Mesenchymal stem cell (in vitro differentiated cells and primary cell): ENCODE data around the gene CYSLTR2.

Source experiments
- DNase-seq: peaks from one replicate; pipeline ENCODE4 v3.0.0-alpha.2; 2013
- H2AFZ ChIP-seq: one replicate; pipeline ENCODE4 v1.6.1; 2013; ENCODE audit warnings: low read depth, mild to moderate bottlenecking, control low read depth, inconsistent platforms, low read length, moderate library complexity
- H2AK5ac ChIP-seq: 2 replicates; pipeline ENCODE4 v1.6.1; 2013; ENCODE audit warnings: low read length, moderate library complexity, mild to moderate bottlenecking, inconsistent platforms; ENCODE audit not compliant: severe bottlenecking
- H2BK120ac ChIP-seq: one replicate; pipeline ENCODE4 v1.6.1; 2013; ENCODE audit warnings: low read depth, mild to moderate bottlenecking, inconsistent platforms, low read length, moderate library complexity
- H2BK12ac ChIP-seq, 2 experiments: one replicate each; pipeline ENCODE4 v1.6.1; 2013; ENCODE audit warnings: inconsistent platforms in 2 of 2, low read length in 2 of 2, mild to moderate bottlenecking in 2 of 2, moderate library complexity in 2 of 2, control low read depth in 1 of 2
- H2BK15ac ChIP-seq: one replicate; pipeline ENCODE4 v1.6.1; 2013; ENCODE audit warnings: mild to moderate bottlenecking, low read depth, inconsistent platforms; ENCODE audit not compliant: poor library complexity, severe bottlenecking
- H2BK5ac ChIP-seq: 2 replicates; pipeline ENCODE4 v1.6.1; 2013; ENCODE audit warnings: low read depth, mild to moderate bottlenecking, low read length, control low read depth, inconsistent platforms; ENCODE audit not compliant: poor library complexity, severe bottlenecking
- H3K14ac ChIP-seq, 2 experiments: one replicate each; pipeline ENCODE4 v1.6.1; 2013; ENCODE audit warnings: inconsistent platforms in 2 of 2, low read length in 2 of 2, control low read depth in 1 of 2, mild to moderate bottlenecking in 1 of 2, moderate library complexity in 1 of 2
- H3K18ac ChIP-seq, 2 experiments: one replicate each; pipeline ENCODE4 v1.6.1; 2013; ENCODE audit warnings: inconsistent platforms in 2 of 2, low read length in 2 of 2, control low read depth in 1 of 2, low read depth in 1 of 2, mild to moderate bottlenecking in 1 of 2
- H3K23ac ChIP-seq, 2 experiments: one replicate each; pipeline ENCODE4 v1.6.1; 2013; ENCODE audit warnings: inconsistent platforms in 2 of 2, low read length in 2 of 2, mild to moderate bottlenecking in 2 of 2, moderate library complexity in 2 of 2, control low read depth in 1 of 2
- H3K27ac ChIP-seq: 2 replicates; pipeline ENCODE4 v1.5.1; 2013; ENCODE audit warnings: mild to moderate bottlenecking, moderate library complexity, low read length, control low read depth, inconsistent platforms; ENCODE audit not compliant: poor library complexity, severe bottlenecking
- H3K27me3 ChIP-seq, 2 experiments: 2 replicates each; pipeline versions ENCODE4 v1.6.1 to v1.7.0; 2013; ENCODE audit warnings: low read length in 2 of 2, mild to moderate bottlenecking in 2 of 2, moderate library complexity in 2 of 2, control low read depth in 1 of 2, inconsistent platforms in 1 of 2; ENCODE audit not compliant: control insufficient read depth in 1 of 2, insufficient read depth in 1 of 2
- H3K36me3 ChIP-seq, 2 experiments: 2 replicates each; pipeline versions ENCODE4 v1.6.1 to v1.7.0; 2013; ENCODE audit warnings: low read length in 2 of 2, control low read depth in 1 of 2, inconsistent platforms in 1 of 2, low read depth in 1 of 2, mild to moderate bottlenecking in 1 of 2; ENCODE audit not compliant: insufficient read depth in 2 of 2, control insufficient read depth in 1 of 2
- H3K4ac ChIP-seq, 2 experiments: one replicate each; pipeline ENCODE4 v1.6.1; 2013; ENCODE audit warnings: inconsistent platforms in 2 of 2, low read length in 2 of 2, mild to moderate bottlenecking in 2 of 2, moderate library complexity in 2 of 2, control low read depth in 1 of 2, low read depth in 1 of 2
- H3K4me1 ChIP-seq: 2 replicates; pipeline ENCODE4 v1.6.1; 2013; ENCODE audit warnings: low read depth, low read length, control low read depth; ENCODE audit not compliant: control insufficient read depth, insufficient read depth
- H3K4me2 ChIP-seq: 2 replicates; pipeline ENCODE4 v1.6.1; 2013; ENCODE audit warnings: low read length, mild to moderate bottlenecking, inconsistent platforms; ENCODE audit not compliant: poor library complexity, severe bottlenecking
- H3K4me3 ChIP-seq, 2 experiments: 2 replicates each; pipeline versions ENCODE4 v1.5.1 to v1.7.0; 2013; ENCODE audit warnings: low read length in 2 of 2, mild to moderate bottlenecking in 2 of 2, control low read depth in 1 of 2, low read depth in 1 of 2; ENCODE audit not compliant: insufficient read depth in 1 of 2
- H3K79me1 ChIP-seq: replicated peaks from 2 replicates; pipeline ENCODE4 v1.6.1; 2013; ENCODE audit warnings: mild to moderate bottlenecking, control low read depth, low read length, inconsistent platforms; ENCODE audit not compliant: poor library complexity, severe bottlenecking
- H3K9ac ChIP-seq: 2 replicates; pipeline ENCODE4 v1.7.0; 2013; ENCODE audit warnings: mild to moderate bottlenecking, low read length, moderate library complexity
- H3K9me3 ChIP-seq: 2 replicates; pipeline ENCODE4 v1.7.0; 2013; ENCODE audit warnings: mild to moderate bottlenecking, low read length; ENCODE audit not compliant: control insufficient read depth
- H4K8ac ChIP-seq: one replicate; pipeline ENCODE4 v1.6.1; 2013; ENCODE audit warnings: inconsistent platforms, mild to moderate bottlenecking, low read length, moderate library complexity
- H4K91ac ChIP-seq: one replicate; pipeline ENCODE4 v1.6.1; 2013; ENCODE audit warnings: mild to moderate bottlenecking, low read length, inconsistent platforms
- WGBS: methylation state at CpG from one replicate; pipeline ENCODE4 v1.1.7; 2013; ENCODE audit warnings: mixed read lengths; 5-methylcytosine and 5-hydroxymethylcytosine counted together

The CYSLTR2 gene

GRCh38 chr13:48749144-48749543 is 95.4 kb downstream of the CYSLTR2 start:
- H3K4me2 ChIP-seq: no peak overlapping the region
- H3K23ac ChIP-seq: no peak overlapping the region
- H3K79me1 ChIP-seq: no peaks in the 10 kb centered on the region
- no peak overlapping the region for H4K91ac ChIP-seq
- no peak overlapping the region for H2BK15ac ChIP-seq
- peaks cover 0 to 7% of the 10 kb centered on the region in 2 experiments for H3K27me3 ChIP-seq
- peak overlapping the region in 1 of 2 experiments; percentile 96 for H2BK12ac ChIP-seq
- H3K36me3 ChIP-seq: no peaks in the 10 kb centered on the region
- peaks cover 10% of the 10 kb centered on the region for H3K4me1 ChIP-seq
- no peak overlapping the region for H4K8ac ChIP-seq
- no peak overlapping the region for H3K18ac ChIP-seq
- H2BK120ac ChIP-seq: no peak overlapping the region
- WGBS: 10% methylated on average over 3 of the region's 4 CpGs
- H2BK5ac ChIP-seq: no peak overlapping the region
- peak overlapping the region; percentile 50 for H3K27ac ChIP-seq
- H2AK5ac ChIP-seq: no peak overlapping the region
- H3K4me3 ChIP-seq: no peak overlapping the region
- H3K14ac ChIP-seq: no peak overlapping the region
- no peak overlapping the region for H2AFZ ChIP-seq
- no peaks in the 10 kb centered on the region for H3K9me3 ChIP-seq
- DNase-seq: peak; percentile 90
- peak overlapping the region; percentile 44 for H3K9ac ChIP-seq
- no peak overlapping the region for H3K4ac ChIP-seq

GRCh38 chr13:48749699-48750473 is 96.2 kb downstream of the CYSLTR2 start:
- 4% methylated on average over 12 of the region's 15 CpGs for WGBS
- H3K9ac ChIP-seq: peak overlapping the region; percentile 44
- no peak overlapping the region for H2AK5ac ChIP-seq
- H2BK12ac ChIP-seq: peak overlapping the region in 1 of 2 experiments; percentile 28
- H3K4me2 ChIP-seq: no peak overlapping the region
- H3K14ac ChIP-seq: no peak overlapping the region
- H3K27me3 ChIP-seq: peaks cover 0 to 2% of the 10 kb centered on the region in 2 experiments
- H3K36me3 ChIP-seq: no peaks in the 10 kb centered on the region
- H3K23ac ChIP-seq: no peak overlapping the region
- no peak overlapping the region for H4K91ac ChIP-seq
- peak overlapping the region; percentile 26 for H2BK5ac ChIP-seq
- peak overlapping the region; percentile 82 for H3K27ac ChIP-seq
- H3K4me1 ChIP-seq: peaks cover 10% of the 10 kb centered on the region
- no peaks in the 10 kb centered on the region for H3K9me3 ChIP-seq
- peak overlapping the region in 1 of 2 experiments; percentile 43 for H3K4me3 ChIP-seq
- H3K18ac ChIP-seq: peak overlapping the region in 1 of 2 experiments; percentile 67
- no peak overlapping the region for H2BK15ac ChIP-seq
- H3K4ac ChIP-seq: no peak overlapping the region
- H4K8ac ChIP-seq: no peak overlapping the region
- no peak overlapping the region for H2AFZ ChIP-seq
- H3K79me1 ChIP-seq: no peaks in the 10 kb centered on the region
- DNase-seq: peak; percentile 99
- H2BK120ac ChIP-seq: no peak overlapping the region

- peak overlapping the region; percentile 42 for H3K9ac ChIP-seq
- peak overlapping the region; percentile 4 to 82 for H3K4ac ChIP-seq
These were observed 97.1 kb downstream of the CYSLTR2 start for GRCh38 chr13:48750588-48751383.

GRCh38 chr13:48760626-48761025 is 106.9 kb downstream of the CYSLTR2 start:
- H3K27me3 ChIP-seq: peaks cover 0 to 36% of the 10 kb centered on the region in 2 experiments
- H3K27ac ChIP-seq: no peak overlapping the region
- no peak overlapping the region for H2BK15ac ChIP-seq
- peaks cover 37% of the 10 kb centered on the region for H3K9me3 ChIP-seq
- H4K8ac ChIP-seq: no peak overlapping the region
- H3K36me3 ChIP-seq: no peaks in the 10 kb centered on the region
- no peak overlapping the region for H3K4ac ChIP-seq
- DNase-seq: no peak
- no peak overlapping the region for H3K14ac ChIP-seq
- no peak overlapping the region for H3K18ac ChIP-seq
- no peak overlapping the region for H4K91ac ChIP-seq
- H2BK120ac ChIP-seq: no peak overlapping the region
- no peak overlapping the region for H2BK12ac ChIP-seq
- H3K4me1 ChIP-seq: no peaks in the 10 kb centered on the region
- 92% methylated on average over 9 of the region's 9 CpGs for WGBS
- no peak overlapping the region for H3K4me3 ChIP-seq
- no peak overlapping the region for H2BK5ac ChIP-seq
- no peak overlapping the region for H3K9ac ChIP-seq
- H2AK5ac ChIP-seq: no peak overlapping the region
- no peak overlapping the region for H3K23ac ChIP-seq
- H2AFZ ChIP-seq: no peak overlapping the region
- no peaks in the 10 kb centered on the region for H3K79me1 ChIP-seq
- H3K4me2 ChIP-seq: no peak overlapping the region

More at GRCh38 chr13:48750588-48751383, 97.1 kb downstream of the CYSLTR2 start:
- Histone ChIP-seq H3K9me3 (no peaks in the 10 kb centered on the region), H3K23ac (no peak overlapping the region), H3K27ac (no peak overlapping the region), H3K36me3 (no peaks in the 10 kb centered on the region), H3K4me3 (peak overlapping the region in 1 of 2 experiments; percentile 43), H3K4me1 (peaks cover 10% of the 10 kb centered on the region), H2BK15ac (no peak overlapping the region), H4K91ac (peak overlapping the region; percentile 30), H2AFZ (no peak overlapping the region), H3K79me1 (no peaks in the 10 kb centered on the region), H2BK12ac (peak overlapping the region in 1 of 2 experiments; percentile 59), H2BK120ac (no peak overlapping the region), H2AK5ac (peak overlapping the region; percentile 72), H3K27me3 (peaks cover 0 to 5% of the 10 kb centered on the region in 2 experiments), H3K18ac (peak overlapping the region in 1 of 2 experiments; percentile 66), H3K4me2 (no peak overlapping the region), H2BK5ac (no peak overlapping the region), H3K14ac (no peak overlapping the region), H4K8ac (no peak overlapping the region)
- 92% methylated on average over 9 of the region's 9 CpGs for WGBS
- DNase-seq: peak; percentile 23
